Stomach (tissue), 4 donors: Measurements from ENCODE around the gene SIN3B.

Experiments used
- POLR2AphosphoS5 ChIP-seq, 3 donors: sonication (generic); formaldehyde crosslinking; IDR thresholded peaks; one replicate each; pipeline ENCODE4 v1.6.1; 2016; ENCODE audit warnings: antibody characterized with exemption in 3 of 3
- TF ChIP-seq, protein P1 (sequence below), 7 experiments: fragments of 450-650 bp in 4 of 7; fragments of 200-600 bp in 3 of 7; sonication (generic) in 3 of 7; IDR thresholded peaks; one replicate each; pipeline ENCODE4 v1.5.1; 2016 to 2019; ENCODE audit warnings: antibody characterized with exemption in 7 of 7, control low read depth in 2 of 7, mild to moderate bottlenecking in 1 of 7

DNA sequence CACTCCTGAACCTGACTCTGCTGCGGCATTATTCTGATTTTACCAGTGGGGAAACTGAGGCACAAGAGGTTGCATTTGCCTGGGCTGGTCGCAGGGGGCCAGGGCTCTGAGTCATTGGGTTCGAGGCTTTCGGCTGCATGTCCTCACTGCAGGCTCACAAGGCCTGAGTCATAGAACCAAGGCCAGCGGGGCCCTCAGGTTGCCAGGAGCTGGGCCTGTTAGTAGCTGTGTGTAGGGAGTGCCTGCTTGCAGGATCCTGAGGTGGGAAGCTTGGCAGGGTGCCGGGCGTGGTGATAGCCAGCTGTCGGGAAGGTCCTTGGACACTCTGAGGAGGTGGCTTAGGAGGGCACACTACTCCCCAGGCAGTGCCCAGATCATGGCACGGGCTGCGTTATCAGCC, 38.0 kb downstream of the SIN3B start:
- TF ChIP-seq POLR2AphosphoS5 (IDR thresholded peaks at IDR 0.05): no peak
- TF ChIP-seq, protein P1, sequence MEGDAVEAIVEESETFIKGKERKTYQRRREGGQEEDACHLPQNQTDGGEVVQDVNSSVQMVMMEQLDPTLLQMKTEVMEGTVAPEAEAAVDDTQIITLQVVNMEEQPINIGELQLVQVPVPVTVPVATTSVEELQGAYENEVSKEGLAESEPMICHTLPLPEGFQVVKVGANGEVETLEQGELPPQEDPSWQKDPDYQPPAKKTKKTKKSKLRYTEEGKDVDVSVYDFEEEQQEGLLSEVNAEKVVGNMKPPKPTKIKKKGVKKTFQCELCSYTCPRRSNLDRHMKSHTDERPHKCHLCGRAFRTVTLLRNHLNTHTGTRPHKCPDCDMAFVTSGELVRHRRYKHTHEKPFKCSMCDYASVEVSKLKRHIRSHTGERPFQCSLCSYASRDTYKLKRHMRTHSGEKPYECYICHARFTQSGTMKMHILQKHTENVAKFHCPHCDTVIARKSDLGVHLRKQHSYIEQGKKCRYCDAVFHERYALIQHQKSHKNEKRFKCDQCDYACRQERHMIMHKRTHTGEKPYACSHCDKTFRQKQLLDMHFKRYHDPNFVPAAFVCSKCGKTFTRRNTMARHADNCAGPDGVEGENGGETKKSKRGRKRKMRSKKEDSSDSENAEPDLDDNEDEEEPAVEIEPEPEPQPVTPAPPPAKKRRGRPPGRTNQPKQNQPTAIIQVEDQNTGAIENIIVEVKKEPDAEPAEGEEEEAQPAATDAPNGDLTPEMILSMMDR (IDR thresholded peaks at IDR 0.05): no peak
